Measurements from ENCODE around the gene DEPP1. TPM values are rescaled to one million over a fixed set of nuclear protein-coding genes. Genes with fewer than 3 reads are reported as not detected.

Gene DEPP1
- total and polyA plus RNA-seq, 2 of the 13 experiments (the other 11 are each of a cell fraction or from before 2014, with no cell fraction given): 14.8 to 270 TPM

- peak; percentile 66 for TF ChIP-seq ATF7-NPFF (CRISPR knock-in tag; IDR thresholded peaks at IDR 0.05; ENCODE audit: low read depth)
- TF ChIP-seq ZNF451 (CRISPR knock-in tag; IDR thresholded peaks at IDR 0.05): no peak; the same call in 1 of the 2 replicates
- no peak; the same call in none of the 2 replicates for TF ChIP-seq FOXC1 (CRISPR knock-in tag; IDR thresholded peaks at IDR 0.05; ENCODE audit: borderline replicate concordance)
- TF ChIP-seq ELF1 (CRISPR knock-in tag; IDR thresholded peaks at IDR 0.05): peak; percentile 27; the same call in 1 of the 2 replicates
- no peak for TF ChIP-seq ZUFSP (CRISPR knock-in tag; IDR thresholded peaks at IDR 0.05; ENCODE audit: borderline replicate concordance)
- no peak for TF ChIP-seq HINFP (CRISPR knock-in tag; IDR thresholded peaks at IDR 0.05; ENCODE audit: low read depth)
- TF ChIP-seq CREB1 (IDR thresholded peaks at IDR 0.05): no peak
- TF ChIP-seq CREB1 (CRISPR knock-in tag; IDR thresholded peaks at IDR 0.05): no peak
- TF ChIP-seq ZFY (CRISPR knock-in tag; IDR thresholded peaks at IDR 0.05): no peak; the same call in none of the 2 replicates
- TF ChIP-seq ZNF503 (CRISPR knock-in tag; IDR thresholded peaks at IDR 0.05): no peak
- no peak for TF ChIP-seq GPN1 (CRISPR knock-in tag; IDR thresholded peaks at IDR 0.05; ENCODE audit: borderline replicate concordance)
- no peak for TF ChIP-seq ZBTB8A (CRISPR knock-in tag; IDR thresholded peaks at IDR 0.05; ENCODE audit: borderline replicate concordance, low read depth)
- TF ChIP-seq ZNF407 (CRISPR knock-in tag; IDR thresholded peaks at IDR 0.05; ENCODE audit: not compliant biosample characterization): peak; percentile 4
- TF ChIP-seq DRAP1 (CRISPR knock-in tag; IDR thresholded peaks at IDR 0.05): no peak
These were observed 2.0 kb downstream of the DEPP1 start (continued) for GRCh38 chr10:44976352-44977198.
